Measurements from ENCODE around the gene REP15. TPM values are rescaled to one million over a fixed set of nuclear protein-coding genes. Genes with fewer than 3 reads are reported as not detected.
"Not testable (repeated sequence)": the region's sequence is repeated elsewhere in the genome, so short reads cannot be mapped to it uniquely, and the experiment has no call there.

The REP15 gene
- total RNA-seq, 4 donors from 2014 or later: 1.2 to 2.5 (median 1.3) TPM

GRCh38 chr12:27723212-27723611 is 27.0 kb downstream of the REP15 start:
- H3K27me3 ChIP-seq: no peaks in the 10 kb centered on the region
- TF ChIP-seq, protein P1, sequence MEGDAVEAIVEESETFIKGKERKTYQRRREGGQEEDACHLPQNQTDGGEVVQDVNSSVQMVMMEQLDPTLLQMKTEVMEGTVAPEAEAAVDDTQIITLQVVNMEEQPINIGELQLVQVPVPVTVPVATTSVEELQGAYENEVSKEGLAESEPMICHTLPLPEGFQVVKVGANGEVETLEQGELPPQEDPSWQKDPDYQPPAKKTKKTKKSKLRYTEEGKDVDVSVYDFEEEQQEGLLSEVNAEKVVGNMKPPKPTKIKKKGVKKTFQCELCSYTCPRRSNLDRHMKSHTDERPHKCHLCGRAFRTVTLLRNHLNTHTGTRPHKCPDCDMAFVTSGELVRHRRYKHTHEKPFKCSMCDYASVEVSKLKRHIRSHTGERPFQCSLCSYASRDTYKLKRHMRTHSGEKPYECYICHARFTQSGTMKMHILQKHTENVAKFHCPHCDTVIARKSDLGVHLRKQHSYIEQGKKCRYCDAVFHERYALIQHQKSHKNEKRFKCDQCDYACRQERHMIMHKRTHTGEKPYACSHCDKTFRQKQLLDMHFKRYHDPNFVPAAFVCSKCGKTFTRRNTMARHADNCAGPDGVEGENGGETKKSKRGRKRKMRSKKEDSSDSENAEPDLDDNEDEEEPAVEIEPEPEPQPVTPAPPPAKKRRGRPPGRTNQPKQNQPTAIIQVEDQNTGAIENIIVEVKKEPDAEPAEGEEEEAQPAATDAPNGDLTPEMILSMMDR (IDR thresholded peaks at IDR 0.05): no peak
- no peak for TF ChIP-seq POLR2A (IDR thresholded peaks at IDR 0.05; ENCODE audit: low read depth)
- no peak for TF ChIP-seq EP300 (IDR thresholded peaks at IDR 0.05)
- no peak for TF ChIP-seq POLR2AphosphoS5 (IDR thresholded peaks at IDR 0.05)
- 79% methylated on average over 1 of the region's 1 CpG for WGBS
- intact Hi-C loops (cut with DNase I): no loop called here
- DNase-seq (ENCODE audit: extremely low spot score): no peak
- no peaks in the 10 kb centered on the region for H3K9me3 ChIP-seq
- no peaks in the 10 kb centered on the region for H3K4me1 ChIP-seq
- H3K4me3 ChIP-seq: no peak overlapping the region
- no peak overlapping the region for H3K27ac ChIP-seq (replicated peaks in 1 of 4)
- H3K36me3 ChIP-seq: peaks cover 28 to 88% (median 62%) of the 10 kb centered on the region in 4 donors

DNA sequence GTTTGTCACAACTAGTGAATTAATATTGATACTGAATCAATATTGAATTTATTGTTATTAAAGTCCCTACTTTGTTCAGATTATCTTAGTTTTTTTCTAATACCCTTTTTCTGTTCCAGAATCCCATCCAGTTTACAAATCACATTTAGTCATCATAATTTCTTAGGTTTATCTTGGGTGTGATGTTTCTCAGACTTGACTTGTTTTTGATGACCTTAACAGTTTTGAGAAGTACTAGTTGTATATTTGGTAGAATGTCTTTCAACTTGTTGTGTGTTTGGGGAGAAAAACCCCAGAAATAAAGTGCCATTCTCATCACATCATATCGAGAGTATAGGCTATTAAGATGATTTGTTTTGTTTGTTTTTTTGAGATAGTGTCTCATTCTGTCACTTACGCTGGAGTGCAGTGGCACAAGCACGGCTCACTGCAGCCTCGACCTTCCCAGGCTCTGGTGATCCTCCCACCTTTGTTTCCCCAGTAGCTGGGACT is 33.9 kb downstream of the REP15 start:
- peaks cover 4 to 62% (median 31%) of the 10 kb centered on the region in 4 donors for H3K36me3 ChIP-seq
- H3K27ac ChIP-seq (replicated peaks in 1 of 4): no peak overlapping the region
- no peak overlapping the region for H3K4me3 ChIP-seq
- H3K27me3 ChIP-seq: no peaks in the 10 kb centered on the region
- intact Hi-C loops (cut with DNase I): loop anchor here (5.0 kb wide), 1 partner anchor 212 kb away; no protein-coding TSS in a partner anchor
- TF ChIP-seq POLR2A (IDR thresholded peaks at IDR 0.05; ENCODE audit: low read depth): no peak
- DNase-seq (ENCODE audit: extremely low spot score): no peak
- 85% methylated on average over 4 of the region's 4 CpGs for WGBS
- no peaks in the 10 kb centered on the region for H3K4me1 ChIP-seq
- no peaks in the 10 kb centered on the region for H3K9me3 ChIP-seq

- peaks cover 4 to 59% (median 29%) of the 10 kb centered on the region in 4 donors for H3K36me3 ChIP-seq
- no peak overlapping the region for H3K27ac ChIP-seq (replicated peaks in 1 of 4)
- H3K27me3 ChIP-seq: no peaks in the 10 kb centered on the region
- no peak for TF ChIP-seq POLR2A (IDR thresholded peaks at IDR 0.05; ENCODE audit: low read depth)
- TF ChIP-seq POLR2AphosphoS5 (IDR thresholded peaks at IDR 0.05): no peak
- no peak for TF ChIP-seq EP300 (IDR thresholded peaks at IDR 0.05)
- TF ChIP-seq, protein P1 (IDR thresholded peaks at IDR 0.05): no peak
- intact Hi-C loops (cut with DNase I): loop anchor here (2.0 to 5.0 kb wide), 2 partner anchors 89 to 210 kb away; no protein-coding TSS in a partner anchor
- no peak for DNase-seq (ENCODE audit: extremely low spot score)
- H3K9me3 ChIP-seq: no peaks in the 10 kb centered on the region
- 60% methylated on average over 2 of the region's 2 CpGs for WGBS
- no peak overlapping the region for H3K4me3 ChIP-seq
- H3K4me1 ChIP-seq: no peaks in the 10 kb centered on the region
These were observed 36.0 kb downstream of the REP15 start for GRCh38 chr12:27732281-27732680.

DNA sequence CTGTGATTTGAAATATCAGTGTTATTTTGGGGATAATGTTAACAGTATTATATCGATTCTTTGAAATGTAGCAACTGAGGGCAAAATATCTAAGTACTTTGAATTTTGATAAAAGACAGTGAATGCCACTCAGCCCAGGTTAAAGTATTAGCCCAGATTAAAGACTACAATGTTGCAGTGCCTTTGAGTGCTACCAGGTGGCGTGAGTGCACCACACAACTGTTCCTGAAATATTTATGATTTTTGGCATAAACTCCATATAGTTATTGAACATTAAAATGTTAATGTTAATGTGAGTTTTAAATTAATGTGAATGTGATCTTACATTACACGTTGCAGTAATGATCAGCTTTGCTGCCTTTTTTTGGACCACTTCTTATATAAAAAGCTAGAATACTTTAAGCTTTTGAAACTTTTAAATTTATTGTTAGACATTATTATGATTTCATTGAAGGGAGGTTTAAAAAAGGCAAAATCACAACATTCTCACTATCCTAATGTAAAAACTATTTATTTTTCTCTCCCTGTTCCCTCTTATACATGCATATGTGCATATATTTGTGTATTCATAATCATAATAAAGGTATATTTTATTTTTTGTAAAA is 36.9 kb downstream of the REP15 start:
- no peak overlapping the region for H3K27ac ChIP-seq (replicated peaks in 1 of 4)
- 36% methylated on average over 3 of the region's 3 CpGs for WGBS
- TF ChIP-seq, protein P1 (IDR thresholded peaks at IDR 0.05): peak; percentile 83 to 86 (median 85)
- TF ChIP-seq EP300 (IDR thresholded peaks at IDR 0.05): no peak
- no peak for TF ChIP-seq POLR2A (IDR thresholded peaks at IDR 0.05; ENCODE audit: low read depth)
- no peak for TF ChIP-seq POLR2AphosphoS5 (IDR thresholded peaks at IDR 0.05)
- intact Hi-C loops (cut with DNase I): loop anchor here (2.0 to 5.0 kb wide), 2 partner anchors 88 to 209 kb away; no protein-coding TSS in a partner anchor
- no peak overlapping the region for H3K4me3 ChIP-seq
- peaks cover 4 to 65% (median 33%) of the 10 kb centered on the region in 4 donors for H3K36me3 ChIP-seq
- H3K4me1 ChIP-seq: no peaks in the 10 kb centered on the region
- no peaks in the 10 kb centered on the region for H3K9me3 ChIP-seq
- DNase-seq (ENCODE audit: extremely low spot score): no peak
- H3K27me3 ChIP-seq: no peaks in the 10 kb centered on the region

DNA sequence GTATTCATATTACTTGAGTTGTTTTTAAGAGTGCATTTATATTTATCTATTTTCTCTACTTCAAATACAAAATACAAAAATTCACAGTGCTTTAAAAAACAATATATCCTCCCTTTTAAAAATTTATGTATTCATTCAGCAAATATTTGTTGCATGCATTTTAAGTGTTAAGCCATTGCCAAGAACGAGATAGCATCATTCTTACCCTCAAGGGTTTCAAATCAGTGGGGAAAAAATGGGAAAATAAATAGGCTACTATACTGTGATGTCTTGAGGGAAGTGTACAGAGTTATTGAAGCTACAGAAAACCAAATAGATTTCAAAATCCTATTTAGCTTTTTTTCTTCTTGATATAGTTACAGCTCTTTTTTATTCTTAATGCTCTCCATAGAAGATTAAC is 37.5 kb downstream of the REP15 start:
- no peak for DNase-seq (ENCODE audit: extremely low spot score)
- no peak overlapping the region for H3K4me3 ChIP-seq
- TF ChIP-seq POLR2AphosphoS5 (IDR thresholded peaks at IDR 0.05) (no peak), POLR2A (IDR thresholded peaks at IDR 0.05; ENCODE audit: low read depth) (no peak), EP300 (IDR thresholded peaks at IDR 0.05) (no peak)
- TF ChIP-seq, protein P1 (IDR thresholded peaks at IDR 0.05): no peak
- H3K36me3 ChIP-seq: peaks cover 4 to 72% (median 35%) of the 10 kb centered on the region in 4 donors
- 88% methylated on average over 1 of the region's 1 CpG for WGBS
- intact Hi-C loops (cut with DNase I): loop anchor here (2.0 to 5.0 kb wide), 2 partner anchors 87 to 209 kb away; no protein-coding TSS in a partner anchor
- no peaks in the 10 kb centered on the region for H3K9me3 ChIP-seq
- H3K4me1 ChIP-seq: no peaks in the 10 kb centered on the region
- H3K27me3 ChIP-seq: no peaks in the 10 kb centered on the region
- no peak overlapping the region for H3K27ac ChIP-seq (replicated peaks in 1 of 4)

GRCh38 chr12:27734321-27734720 is 38.1 kb downstream of the REP15 start:
- not testable (repeated sequence) for H3K4me1 ChIP-seq; H3K27ac ChIP-seq (replicated peaks in 1 of 4); H3K27me3 ChIP-seq; H3K4me3 ChIP-seq; DNase-seq (ENCODE audit: extremely low spot score); H3K9me3 ChIP-seq
- WGBS: 95% methylated on average over 9 of the region's 9 CpGs
- intact Hi-C loops (cut with DNase I): loop anchor here (5.0 kb wide), 1 partner anchor 208 kb away; no protein-coding TSS in a partner anchor
- peaks cover 7 to 77% (median 38%) of the 10 kb centered on the region in 4 donors for H3K36me3 ChIP-seq
